ENCODE data around the gene TCIRG1.

The TCIRG1 gene

GRCh38 chr11:68053117-68053516 lies 14.3 kb downstream of the TCIRG1 start:
- no peak for DNase-seq

- DNase-seq: no peak
Observed at GRCh38 chr11:68053981-68054812, 15.4 kb downstream of the TCIRG1 start.

- DNase-seq: no peak
Observed at GRCh38 chr11:68056317-68057285, 17.8 kb downstream of the TCIRG1 start.

GRCh38 chr11:68057807-68058206 lies 19.0 kb downstream of the TCIRG1 start:
- no peak for DNase-seq

- no peak for DNase-seq
Observed at GRCh38 chr11:68061508-68061907, 22.7 kb downstream of the TCIRG1 start.

GRCh38 chr11:68064926-68065325 lies 26.1 kb downstream of the TCIRG1 start:
- no peak for DNase-seq

- DNase-seq: no peak
Observed at GRCh38 chr11:68065841-68066240, 27.0 kb downstream of the TCIRG1 start.

- DNase-seq: no peak
Observed at GRCh38 chr11:68066742-68067141, 27.9 kb downstream of the TCIRG1 start.

- no peak for DNase-seq
Observed at GRCh38 chr11:68067991-68068390, 29.2 kb downstream of the TCIRG1 start.

GRCh38 chr11:68071281-68072048 lies 32.6 kb downstream of the TCIRG1 start:
- DNase-seq: no peak

- DNase-seq: no peak
Observed at GRCh38 chr11:68074584-68075352, 35.9 kb downstream of the TCIRG1 start.

- DNase-seq: no peak
Observed at GRCh38 chr11:68076371-68077042, 37.7 kb downstream of the TCIRG1 start.

- DNase-seq: no peak
Observed at GRCh38 chr11:68077617-68078582, 39.1 kb downstream of the TCIRG1 start.

- no peak for DNase-seq
Observed at GRCh38 chr11:68080860-68081259, 42.0 kb downstream of the TCIRG1 start.

- DNase-seq: no peak
Observed at GRCh38 chr11:68081691-68082090, 42.9 kb downstream of the TCIRG1 start.

GRCh38 chr11:68082481-68082880 lies 43.7 kb downstream of the TCIRG1 start:
- DNase-seq: no peak

- no peak for DNase-seq
Observed at GRCh38 chr11:68083517-68083916, 44.7 kb downstream of the TCIRG1 start.

- no peak for DNase-seq
Observed at GRCh38 chr11:68089679-68090078, 50.9 kb downstream of the TCIRG1 start.

GRCh38 chr11:68090287-68090686 lies 51.5 kb downstream of the TCIRG1 start:
- no peak for DNase-seq

GRCh38 chr11:68090706-68091105 lies 51.9 kb downstream of the TCIRG1 start:
- no peak for DNase-seq
